GM18526 (cell line): Measurements from ENCODE around the gene DOCK4.

Source experiments
- POLR2A ChIP-seq: IDR thresholded peaks from 3 replicates; pipeline ENCODE4 v1.6.1; 2011; ENCODE audit not compliant: insufficient read length; ENCODE audit errors: extremely low read depth

The DOCK4 gene

GRCh38 chr7:112076324-112076723 is 129.9 kb downstream of the DOCK4 start:
- no peak for TF ChIP-seq POLR2A

GRCh38 chr7:112074464-112074863 is 131.7 kb downstream of the DOCK4 start:
- no peak for TF ChIP-seq POLR2A

DNA sequence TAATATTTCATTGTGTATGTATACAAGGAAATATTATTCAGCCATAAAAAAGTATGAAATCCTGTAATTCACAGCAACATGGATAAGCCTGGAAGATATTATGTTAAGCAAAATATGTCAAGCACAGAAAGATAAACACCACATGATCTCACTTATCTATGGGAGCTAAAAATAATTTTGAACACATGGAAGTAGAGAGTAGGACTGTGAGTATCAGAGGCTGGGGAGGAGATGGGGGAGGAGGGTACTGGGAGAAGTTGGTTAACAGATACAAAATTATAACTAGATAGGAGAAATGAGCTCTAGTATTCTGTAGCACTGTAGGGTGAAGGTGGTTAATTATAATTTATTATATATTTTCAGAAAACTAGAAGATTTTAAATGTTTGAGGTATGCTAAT is 132.7 kb downstream of the DOCK4 start:
- no peak for TF ChIP-seq POLR2A

- TF ChIP-seq POLR2A = no peak
Measured at GRCh38 chr7:112072541-112073245, 133.5 kb downstream of the DOCK4 start.

DNA sequence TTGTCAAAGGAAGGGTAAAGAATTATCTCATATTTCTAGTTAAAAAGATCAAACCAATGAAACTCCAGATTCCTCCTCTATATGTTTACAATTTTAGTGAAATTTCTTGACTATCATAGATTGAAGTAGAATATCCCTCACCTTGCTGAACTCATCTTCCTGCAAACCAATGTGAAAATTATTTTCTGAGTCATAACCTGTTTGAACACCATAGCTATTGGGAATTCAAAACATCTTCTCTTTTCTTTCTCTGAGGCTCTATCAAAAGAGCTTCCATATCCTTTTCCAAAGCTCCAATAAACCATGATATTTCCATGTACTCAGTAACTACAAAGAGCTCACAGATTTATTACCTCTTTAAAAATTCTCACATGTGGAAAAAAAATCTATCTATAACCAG is 134.3 kb downstream of the DOCK4 start:
- no peak for TF ChIP-seq POLR2A

GRCh38 chr7:112070674-112071256 is 135.4 kb downstream of the DOCK4 start:
- no peak for TF ChIP-seq POLR2A

DNA sequence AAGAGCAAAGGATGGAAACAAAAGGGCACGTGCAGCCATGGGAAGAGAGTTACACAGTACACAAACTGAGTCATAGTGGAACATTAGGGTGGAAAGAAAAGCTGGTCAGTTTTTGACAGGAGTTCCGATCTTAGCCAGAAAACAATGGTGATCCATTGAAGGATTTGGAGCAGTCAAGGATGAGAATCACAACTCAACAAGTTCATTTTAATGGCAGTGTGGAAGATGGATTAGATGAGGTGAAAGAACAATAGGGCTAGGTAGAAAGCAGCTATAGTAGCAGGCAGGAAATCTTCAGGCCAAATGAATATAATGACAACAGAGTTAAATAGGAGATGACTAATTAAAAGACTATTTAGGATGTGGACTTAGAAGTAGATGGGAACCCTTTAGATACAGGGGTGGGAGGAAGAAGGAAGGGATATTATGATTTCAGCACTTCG is 136.3 kb downstream of the DOCK4 start:
- no peak for TF ChIP-seq POLR2A

DNA sequence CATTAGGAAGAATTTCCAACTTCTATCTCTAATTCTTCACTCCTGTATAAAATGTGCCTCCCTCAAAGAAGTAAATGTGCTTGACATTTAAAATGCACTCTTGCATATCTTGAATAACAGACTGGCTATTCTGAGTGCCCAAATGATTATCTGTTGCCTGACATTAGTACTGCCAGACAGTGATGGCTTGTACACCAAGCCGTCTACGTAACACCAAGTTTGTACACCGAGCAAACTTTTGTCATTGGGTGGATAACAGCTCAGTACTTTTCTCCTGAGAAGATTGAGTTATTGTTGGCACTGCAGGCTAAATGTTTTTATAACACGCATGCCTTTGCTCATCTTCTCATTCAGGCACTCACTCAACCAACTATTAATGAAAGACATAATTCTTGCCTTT is 137.2 kb downstream of the DOCK4 start:
- no peak for TF ChIP-seq POLR2A

GRCh38 chr7:112067632-112068540 is 138.3 kb downstream of the DOCK4 start:
- no peak for TF ChIP-seq POLR2A

- no peak for TF ChIP-seq POLR2A
Measured at GRCh38 chr7:112067200-112067599, 139.0 kb downstream of the DOCK4 start.

GRCh38 chr7:112065758-112066157 is 140.4 kb downstream of the DOCK4 start:
- TF ChIP-seq POLR2A = no peak

DNA sequence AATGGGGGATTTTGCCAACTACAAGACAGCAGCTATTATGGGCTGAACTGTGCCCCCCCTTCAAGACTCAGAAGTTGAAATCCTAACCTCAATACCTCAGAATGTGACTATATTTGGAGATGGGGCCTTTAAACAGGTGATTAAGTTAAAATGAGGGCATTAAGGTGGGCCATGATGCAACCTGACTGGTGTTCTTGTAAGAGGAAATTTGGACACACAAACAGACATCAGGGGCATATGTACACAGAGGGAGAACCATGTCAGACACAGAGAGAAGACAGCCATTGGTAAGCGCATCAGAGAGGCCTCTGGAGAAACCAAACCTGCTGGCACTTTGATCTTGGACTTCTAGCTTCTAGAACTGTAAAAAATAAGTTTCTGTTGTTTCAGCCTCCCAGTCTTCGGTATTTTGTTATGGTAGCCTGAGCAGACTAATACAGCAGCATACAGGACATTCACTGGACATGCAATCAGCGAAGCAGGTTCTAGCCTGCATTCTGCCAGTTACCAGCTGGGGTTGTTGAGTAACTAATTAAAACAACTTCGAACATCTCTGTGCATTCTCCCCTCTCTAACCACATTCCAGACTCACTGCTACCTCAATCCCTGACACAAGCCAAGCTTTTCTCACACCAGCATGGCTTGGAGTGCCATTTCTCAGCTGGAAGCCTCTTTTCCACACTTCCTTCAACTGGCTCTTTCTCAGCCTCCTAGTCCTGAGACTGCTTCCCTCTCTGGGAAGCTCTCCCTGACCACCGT is 141.4 kb downstream of the DOCK4 start:
- TF ChIP-seq POLR2A = no peak

GRCh38 chr7:112063974-112064373 is 142.2 kb downstream of the DOCK4 start:
- TF ChIP-seq POLR2A = no peak

DNA sequence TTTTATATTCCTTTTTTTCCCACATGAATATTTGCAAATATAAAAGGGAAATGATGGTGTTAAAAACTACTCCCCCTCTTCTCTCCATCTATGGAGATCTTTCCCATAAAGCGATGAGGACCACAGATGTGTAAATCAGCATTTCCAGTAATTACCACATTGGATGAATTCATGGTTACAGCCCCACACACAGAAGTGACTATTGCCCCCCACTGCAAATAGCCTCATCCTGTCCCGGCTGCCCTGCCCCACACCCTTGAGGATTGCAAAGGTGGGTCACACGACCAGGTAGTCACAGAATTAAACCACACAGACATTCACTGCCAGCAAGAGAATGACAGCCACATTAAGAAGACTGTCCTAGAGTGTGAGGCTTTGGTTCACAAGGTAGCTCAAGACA is 145.1 kb downstream of the DOCK4 start:
- TF ChIP-seq POLR2A = no peak

GRCh38 chr7:112060625-112061024 is 145.6 kb downstream of the DOCK4 start:
- no peak for TF ChIP-seq POLR2A

DNA sequence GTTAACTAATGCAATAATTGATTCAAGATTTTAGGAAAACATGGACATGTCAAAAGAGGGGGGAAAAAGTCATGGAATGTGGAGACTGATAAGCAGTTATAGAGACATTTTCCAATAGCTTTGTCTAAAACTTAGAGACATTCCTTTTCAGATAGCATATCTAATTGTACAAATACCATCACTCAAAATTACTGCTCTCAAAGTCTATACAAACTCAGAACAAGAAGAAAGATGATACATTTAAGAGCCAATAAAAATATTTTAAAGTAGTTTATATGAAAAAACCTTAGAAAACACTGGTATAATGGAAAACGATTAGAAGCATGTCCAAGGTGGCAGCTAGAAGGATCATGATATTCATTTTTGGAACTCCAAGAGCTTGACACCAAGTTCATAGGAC is 146.5 kb downstream of the DOCK4 start:
- no peak for TF ChIP-seq POLR2A

DNA sequence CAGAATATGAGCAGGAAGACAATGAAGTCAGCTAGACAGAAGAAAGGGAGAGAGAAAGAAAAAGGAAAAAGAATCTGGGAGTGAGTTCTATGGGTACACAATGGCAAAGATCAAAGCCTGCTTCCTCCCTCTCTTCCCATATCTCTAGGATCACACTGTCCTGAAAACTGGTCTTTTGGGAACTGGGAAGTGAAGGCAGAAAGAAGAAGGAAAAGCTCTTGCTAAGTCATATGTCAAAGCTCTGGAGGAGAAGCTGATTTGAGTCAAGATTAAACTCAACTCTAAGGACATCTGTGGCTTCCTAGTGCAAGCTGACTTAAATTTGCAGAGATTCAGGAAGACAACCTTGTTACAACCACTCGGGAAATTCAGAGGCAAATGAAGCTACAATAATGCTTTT is 147.5 kb downstream of the DOCK4 start:
- no peak for TF ChIP-seq POLR2A
